H1 (cell line): ENCODE measurements around the gene ANKUB1. TPM values are rescaled to one million over a fixed set of nuclear protein-coding genes. Genes with fewer than 3 reads are reported as not detected.

Experiments used
- CTCF ChIA-PET: fragments of 300-600 bp; sonication (Branson Sonifier 250); formaldehyde crosslinking; loops from one replicate; lab custom pipeline; 2021; ENCODE audit not compliant: partially characterized antibody; lab: Charles Lee
- POLR2A ChIA-PET: fragments of 300-600 bp; sonication (Branson Sonifier 250); formaldehyde crosslinking; loops from one replicate; lab custom pipeline; 2021; ENCODE audit warnings: inconsistent platforms; ENCODE audit not compliant: partially characterized antibody; lab: Charles Lee
- DNase-seq, 2 experiments: peaks; one replicate each; pipeline versions ENCODE4 v3.0.0 to v3.0.0-alpha.2; 2010 to 2022; ENCODE audit warnings: low spot score in 2 of 2, low read depth in 1 of 2, mixed read lengths in 1 of 2
- FAIRE-seq: peaks from 2 replicates; lab custom pipeline; 2011; peaks lifted over from hg19 to GRCh38; lab: Jason Lieb, UNC
- H2AFZ ChIP-seq: 2 replicates; pipeline ENCODE4 v1.8.1; 2012; ENCODE audit warnings: low read length, inconsistent platforms
- H2AK5ac ChIP-seq: 2 replicates; pipeline ENCODE4 v1.6.1; 2013; ENCODE audit warnings: low read depth, low read length
- H2BK120ac ChIP-seq: replicated peaks from 2 replicates; pipeline ENCODE3; 2013; ENCODE audit warnings: low read depth, low read length, inconsistent platforms
- H2BK12ac ChIP-seq: 2 replicates; pipeline ENCODE4 v1.6.1; 2013; ENCODE audit warnings: low read depth, low read length
- H2BK15ac ChIP-seq: 2 replicates; pipeline ENCODE4 v1.6.1; 2013; ENCODE audit warnings: low read length
- H2BK20ac ChIP-seq: 2 replicates; pipeline ENCODE4 v1.6.1; 2013; ENCODE audit warnings: low read length
- H2BK5ac ChIP-seq: 2 replicates; pipeline ENCODE4 v1.6.1; 2013; ENCODE audit warnings: low read depth, low read length
- H3K14ac ChIP-seq: 2 replicates; pipeline ENCODE4 v1.6.1; 2013; ENCODE audit warnings: inconsistent platforms; ENCODE audit not compliant: insufficient read length
- H3K18ac ChIP-seq: 2 replicates; pipeline ENCODE4 v1.6.1; 2013; ENCODE audit warnings: low read length; ENCODE audit errors: extremely low read depth
- H3K23ac ChIP-seq: 2 replicates; pipeline ENCODE4 v1.6.1; 2013; ENCODE audit warnings: inconsistent platforms; ENCODE audit not compliant: insufficient read length
- H3K23me2 ChIP-seq: 2 replicates; pipeline ENCODE4 v1.6.1; 2013; ENCODE audit warnings: low read depth, low read length
- H3K27ac ChIP-seq: 2 replicates; pipeline ENCODE4 v1.6.1; 2011; ENCODE audit warnings: low read depth, low read length, inconsistent platforms
- H3K27me3 ChIP-seq, 4 experiments: replicated peaks in 1 of 4; 1 replicate in 1 of 4; 2 replicates in 3 of 4; pipeline versions ENCODE4 v1.6.1 to v1.8.1; 2011 to 2013; ENCODE audit warnings: low read length in 3 of 4, mild to moderate bottlenecking in 3 of 4, inconsistent platforms in 2 of 4, mixed read lengths in 2 of 4, moderate library complexity in 1 of 4; ENCODE audit not compliant: control insufficient read depth in 3 of 4, insufficient read depth in 3 of 4; ENCODE audit errors: extremely low read depth in 1 of 4
- H3K36me3 ChIP-seq, 4 experiments: 2 replicates each; pipeline versions ENCODE4 v1.6.1 to v1.8.1; 2011 to 2013; ENCODE audit warnings: mild to moderate bottlenecking in 4 of 4, low read length in 3 of 4, moderate library complexity in 2 of 4, control low read depth in 1 of 4, inconsistent platforms in 1 of 4; ENCODE audit not compliant: insufficient read depth in 4 of 4, control insufficient read depth in 2 of 4
- H3K4ac ChIP-seq: replicated peaks from 2 replicates; pipeline ENCODE3; 2013; ENCODE audit warnings: low read length, low read depth, mixed read lengths, inconsistent platforms; ENCODE audit not compliant: insufficient read length
- H3K4me1 ChIP-seq, 4 experiments: replicated peaks in 1 of 4; 1 replicate in 1 of 4; 2 replicates in 3 of 4; pipeline versions ENCODE4 v1.6.1 to v1.8.1; 2011 to 2013; ENCODE audit warnings: low read length in 3 of 4, inconsistent platforms in 2 of 4, mixed read lengths in 1 of 4; ENCODE audit not compliant: insufficient read depth in 4 of 4, control insufficient read depth in 3 of 4
- H3K4me2 ChIP-seq, 2 experiments: 2 replicates each; pipeline versions ENCODE4 v1.6.1 to v1.8.1; 2011 to 2013; ENCODE audit warnings: low read depth in 2 of 2, low read length in 2 of 2, control low read depth in 1 of 2, inconsistent platforms in 1 of 2, mild to moderate bottlenecking in 1 of 2; ENCODE audit not compliant: insufficient read depth in 1 of 2
- H3K4me3 ChIP-seq, 4 experiments: fragments of 200-600, 300-600 bp in 1 of 4; sonication (generic), shearing (Covaris generic), sonication (Bioruptor Twin) in 1 of 4; 2 replicates each; pipeline versions ENCODE4 v1.5.1 to v1.8.1; 2011 to 2016; ENCODE audit warnings: low read length in 4 of 4, low read depth in 3 of 4, control low read depth in 2 of 4, inconsistent platforms in 2 of 4, mild to moderate bottlenecking in 2 of 4, mixed read lengths in 1 of 4, moderate library complexity in 1 of 4; ENCODE audit not compliant: insufficient read depth in 2 of 4; ENCODE audit errors: extremely low read depth in 1 of 4
- H3K56ac ChIP-seq: replicated peaks from 2 replicates; pipeline ENCODE3; 2013; ENCODE audit warnings: low read depth, mild to moderate bottlenecking, mixed read lengths, low read length, inconsistent platforms; ENCODE audit not compliant: insufficient read length
- H3K79me1 ChIP-seq: 2 replicates; pipeline ENCODE4 v1.6.1; 2013; ENCODE audit warnings: low read depth, low read length, control low read depth
- H3K79me2 ChIP-seq, 2 experiments: 2 replicates each; pipeline versions ENCODE4 v1.6.1 to v1.8.1; 2012 to 2013; ENCODE audit warnings: low read length in 2 of 2, mild to moderate bottlenecking in 2 of 2, inconsistent platforms in 1 of 2; ENCODE audit not compliant: insufficient read depth in 2 of 2, control insufficient read depth in 1 of 2
- H3K9ac ChIP-seq, 4 experiments: replicated peaks in 1 of 4; 1 replicate in 1 of 4; 2 replicates in 3 of 4; pipeline versions ENCODE4 v1.6.1 to v1.8.1; 2011 to 2013; ENCODE audit warnings: low read depth in 3 of 4, low read length in 3 of 4, control low read depth in 2 of 4, mild to moderate bottlenecking in 2 of 4, moderate library complexity in 2 of 4, inconsistent platforms in 1 of 4; ENCODE audit errors: extremely low read depth in 1 of 4
- H3K9me3 ChIP-seq, 2 experiments: 2 replicates each; pipeline versions ENCODE4 v1.6.1 to v1.8.1; 2012 to 2013; ENCODE audit warnings: mild to moderate bottlenecking in 2 of 2, moderate library complexity in 2 of 2, control low read depth in 1 of 2, inconsistent platforms in 1 of 2, low read depth in 1 of 2, low read length in 1 of 2, mixed read lengths in 1 of 2; ENCODE audit not compliant: insufficient read depth in 2 of 2
- H4K20me1 ChIP-seq, 2 experiments: replicated peaks in 1 of 2; 2 replicates each; pipeline versions ENCODE3 to v1.8.1; 2011 to 2013; ENCODE audit warnings: inconsistent platforms in 2 of 2, low read length in 2 of 2, mild to moderate bottlenecking in 1 of 2; ENCODE audit not compliant: insufficient read depth in 2 of 2, control insufficient read depth in 1 of 2
- H4K5ac ChIP-seq: 2 replicates; pipeline ENCODE4 v1.6.1; 2013; ENCODE audit warnings: low read length, low read depth, mixed read lengths, inconsistent platforms; ENCODE audit not compliant: insufficient read length
- H4K8ac ChIP-seq: 2 replicates; pipeline ENCODE4 v1.8.0; 2013; ENCODE audit warnings: mild to moderate bottlenecking, moderate library complexity, low read length, inconsistent platforms; ENCODE audit not compliant: insufficient read depth; ENCODE audit errors: extremely low read depth
- H4K91ac ChIP-seq: replicated peaks from 2 replicates; pipeline ENCODE3; 2013; ENCODE audit warnings: low read length, mixed read lengths, inconsistent platforms; ENCODE audit not compliant: insufficient read length
- CHD2 ChIP-seq: IDR thresholded peaks from 2 replicates; pipeline ENCODE4 v1.6.1; 2012; ENCODE audit warnings: low read length, improper control_type of control experiment
- EGR1 ChIP-seq: IDR thresholded peaks from 2 replicates; pipeline ENCODE4 v1.6.1; 2011; ENCODE audit warnings: low read depth, low read length, borderline replicate concordance
- KDM4A ChIP-seq: IDR thresholded peaks from one replicate; pipeline ENCODE4 v1.7.1; 2012; ENCODE audit warnings: low read depth, mild to moderate bottlenecking, moderate library complexity, low read length, inconsistent platforms; ENCODE audit not compliant: severe bottlenecking
- SAP30 ChIP-seq: fragments of 300-600 bp; sonication (generic); IDR thresholded peaks from 2 replicates; pipeline ENCODE4 v1.7.1; 2012; ENCODE audit warnings: low read length, moderate library complexity, mild to moderate bottlenecking, inconsistent platforms; ENCODE audit not compliant: insufficient read depth, insufficient replicate concordance
- SP1 ChIP-seq: IDR thresholded peaks from 2 replicates; pipeline ENCODE4 v1.6.1; 2011; ENCODE audit warnings: low read depth, low read length
- WGBS, 2 experiments: shearing (Covaris generic) in 1 of 2; methylation state at CpG; one replicate each; pipeline versions ENCODE4 v1.1.6 to v1.1.7; 2013 to 2015; ENCODE audit warnings: low lambda C conversion rate in 2 of 2, mixed read lengths in 2 of 2, inconsistent platforms in 1 of 2, low coverage in 1 of 2, missing lambda C conversion rate in 1 of 2; ENCODE audit not compliant: insufficient replicate concordance in 2 of 2, insufficient coverage in 1 of 2, insufficient read length in 1 of 2; ENCODE audit errors: extremely low coverage in 1 of 2, missing lambda C conversion rate in 1 of 2; 5-methylcytosine and 5-hydroxymethylcytosine counted together
- polyA plus RNA-seq, 7 experiments: library from polyadenylated mRNA; depleted of rRNA in 3 of 7; stranded (reverse) in 5 of 7; unstranded in 2 of 7; fragments of >200 nt in 5 of 7; fragments of 200-250 nt in 2 of 7; gene quantifications; 1 replicate in 5 of 7; 2 replicates in 1 of 7; 4 replicates in 1 of 7; pipeline versions ENCODE4 v1.2.1 to v1.2.3, GENCODE V29; 2011 to 2013; ENCODE audit warnings: missing spikeins in 2 of 7, mixed read lengths in 2 of 7
- total RNA-seq: library from RNA; stranded (reverse); fragmentation: NEBNext Ultra II Directional; extraction: Animal tissue kit (Norgen Biotek cat#: 25700); gene quantifications from 2 replicates; pipeline ENCODE4 v1.2.1, GENCODE V29; 2021
- TF ChIP-seq, protein P1 (sequence below): IDR thresholded peaks from 2 replicates; pipeline ENCODE4 v1.6.1; 2011; ENCODE audit warnings: low read depth, mild to moderate bottlenecking, low read length; ENCODE audit not compliant: insufficient read depth

Gene ANKUB1
- total and polyA plus RNA-seq, 2 of the 8 experiments (the other 6 are each of a cell fraction or from before 2014, with no cell fraction given) = not detected

DNA sequence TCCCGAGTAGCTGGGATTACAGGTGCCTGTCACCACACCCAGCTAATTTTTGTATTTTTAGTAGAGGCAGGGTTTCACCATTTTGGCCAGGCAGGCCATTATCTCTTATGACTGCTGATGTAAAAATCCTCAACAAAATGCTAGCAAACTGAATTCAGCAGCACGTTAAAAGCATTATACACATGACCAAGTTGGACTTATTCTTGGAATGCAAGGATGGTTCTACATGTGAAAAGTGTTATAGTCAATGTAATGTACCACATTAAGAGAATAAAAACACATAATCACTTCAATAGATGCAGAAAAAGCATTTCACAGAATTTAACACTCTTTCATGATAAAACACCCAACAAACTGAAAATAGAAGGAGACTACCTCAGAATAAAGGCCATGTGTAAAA lies 40.9 kb upstream of the ANKUB1 start:
- no peak overlapping the region for H4K91ac ChIP-seq
- H3K56ac ChIP-seq = no peak overlapping the region
- no peak overlapping the region for H3K27ac ChIP-seq
- H2BK120ac ChIP-seq = no peak overlapping the region
- no peaks in the 10 kb centered on the region for H4K20me1 ChIP-seq
- no peak overlapping the region for H3K4me3 ChIP-seq
- no peak overlapping the region for H4K5ac ChIP-seq
- no peaks in the 10 kb centered on the region; the same call in 1 of the 2 replicates for H3K79me1 ChIP-seq
- H3K9ac ChIP-seq = no peak overlapping the region
- 92% methylated on average over 2 of the region's 2 CpGs; no CpG with 5 or more reads in 1 of the 2 experiments for WGBS, 2 experiments
- no peak overlapping the region for H3K14ac ChIP-seq
- peaks cover 0 to 21% (median 4%) of the 10 kb centered on the region in 4 experiments; a peak in 3 of 8 replicates for H3K36me3 ChIP-seq
- H2AFZ ChIP-seq = no peak overlapping the region
- no peak overlapping the region for H2BK20ac ChIP-seq
- no peak overlapping the region for H2BK12ac ChIP-seq
- no peak overlapping the region for H3K18ac ChIP-seq
- no peak overlapping the region for H3K23ac ChIP-seq
- H3K4ac ChIP-seq = no peak overlapping the region
- no peak overlapping the region for H4K8ac ChIP-seq
- ChIA-PET POLR2A (no interaction called here), CTCF (no interaction called here)
- peaks cover 0 to 79% of the 10 kb centered on the region in 2 experiments; a peak in 3 of 4 replicates for H3K79me2 ChIP-seq
- no peak overlapping the region for H2BK15ac ChIP-seq
- DNase-seq = no peak
- H2AK5ac ChIP-seq = no peak overlapping the region
- no peak for FAIRE-seq
- H3K4me2 ChIP-seq = no peak overlapping the region
- H3K23me2 ChIP-seq = no peaks in the 10 kb centered on the region
- H2BK5ac ChIP-seq = no peak overlapping the region
- H3K4me1 ChIP-seq = no peaks in the 10 kb centered on the region
- H3K27me3 ChIP-seq = no peaks in the 10 kb centered on the region
- H3K9me3 ChIP-seq = peaks cover 36 to 50% of the 10 kb centered on the region in 2 experiments
- no peak for TF ChIP-seq SP1
- TF ChIP-seq CHD2 = no peak
- no peak for TF ChIP-seq EGR1
- no peak for TF ChIP-seq SAP30
- TF ChIP-seq KDM4A = no peak
- TF ChIP-seq, protein P1, sequence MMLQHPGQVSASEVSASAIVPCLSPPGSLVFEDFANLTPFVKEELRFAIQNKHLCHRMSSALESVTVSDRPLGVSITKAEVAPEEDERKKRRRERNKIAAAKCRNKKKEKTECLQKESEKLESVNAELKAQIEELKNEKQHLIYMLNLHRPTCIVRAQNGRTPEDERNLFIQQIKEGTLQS = no peak
